Duodenal mucosa (tissue), 2 donors: ENCODE data around the gene FDX1.

Experiments
- H3K27ac ChIP-seq: one replicate; pipeline ENCODE4 v1.7.0; 2013; ENCODE audit warnings: low read depth, low read length
- H3K27me3 ChIP-seq, 2 donors: one replicate each; pipeline ENCODE4 v1.7.0; 2013; ENCODE audit warnings: low read length in 2 of 2, control low read depth in 1 of 2; ENCODE audit not compliant: insufficient read depth in 2 of 2, control insufficient read depth in 1 of 2
- H3K36me3 ChIP-seq, 2 donors: one replicate each; pipeline ENCODE4 v1.7.0; 2013; ENCODE audit warnings: low read length in 2 of 2, control low read depth in 1 of 2; ENCODE audit not compliant: insufficient read depth in 2 of 2, control insufficient read depth in 1 of 2
- H3K4me1 ChIP-seq, 2 donors: one replicate each; pipeline ENCODE4 v1.7.0; 2013; ENCODE audit warnings: low read length in 2 of 2, control low read depth in 1 of 2; ENCODE audit not compliant: insufficient read depth in 2 of 2, control insufficient read depth in 1 of 2
- H3K4me3 ChIP-seq, 2 donors: one replicate each; pipeline ENCODE4 v1.7.0; 2013; ENCODE audit warnings: low read length in 2 of 2, low read depth in 1 of 2
- H3K9ac ChIP-seq, 2 donors: one replicate each; pipeline ENCODE4 v1.7.0; 2013; ENCODE audit warnings: low read length in 2 of 2, low read depth in 1 of 2
- H3K9me3 ChIP-seq, 2 donors: one replicate each; pipeline ENCODE4 v1.7.0; 2013; ENCODE audit warnings: low read length in 2 of 2, control low read depth in 1 of 2; ENCODE audit not compliant: control insufficient read depth in 1 of 2

FDX1 gene

GRCh38 chr11:110446594-110446993, 16.8 kb downstream of the FDX1 start:
- Histone ChIP-seq H3K4me1 (no peaks in the 10 kb centered on the region), H3K9me3 (no peaks in the 10 kb centered on the region), H3K27me3 (no peaks in the 10 kb centered on the region), H3K4me3 (no peak overlapping the region), H3K36me3 (peaks cover 0 to 6% of the 10 kb centered on the region in 2 donors), H3K9ac (no peak overlapping the region), H3K27ac (no peak overlapping the region)

DNA sequence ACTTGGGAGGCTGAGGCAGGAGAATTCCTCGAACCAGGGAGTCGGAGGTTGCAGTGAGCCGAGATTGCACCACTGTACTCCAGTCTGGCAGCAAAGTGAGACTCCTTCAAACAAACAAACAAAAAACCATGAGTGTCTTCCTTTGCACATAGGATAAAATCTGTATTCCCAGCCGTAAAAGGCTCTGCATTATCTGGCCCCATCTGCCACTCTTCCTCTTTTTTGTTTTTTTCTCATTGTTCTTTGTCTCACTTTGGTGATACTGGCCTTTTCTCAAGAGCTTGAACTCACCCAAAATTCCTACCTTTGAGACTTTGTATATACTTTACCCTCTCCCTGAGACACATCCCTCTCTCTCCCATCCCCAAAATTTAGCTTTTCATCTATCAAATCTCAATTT, 17.6 kb downstream of the FDX1 start:
- no peaks in the 10 kb centered on the region for H3K9me3 ChIP-seq
- H3K9ac ChIP-seq: no peak overlapping the region
- no peaks in the 10 kb centered on the region for H3K4me1 ChIP-seq
- H3K36me3 ChIP-seq: peaks cover 0 to 6% of the 10 kb centered on the region in 2 donors
- no peak overlapping the region for H3K27ac ChIP-seq
- H3K4me3 ChIP-seq: no peak overlapping the region
- no peaks in the 10 kb centered on the region for H3K27me3 ChIP-seq

DNA sequence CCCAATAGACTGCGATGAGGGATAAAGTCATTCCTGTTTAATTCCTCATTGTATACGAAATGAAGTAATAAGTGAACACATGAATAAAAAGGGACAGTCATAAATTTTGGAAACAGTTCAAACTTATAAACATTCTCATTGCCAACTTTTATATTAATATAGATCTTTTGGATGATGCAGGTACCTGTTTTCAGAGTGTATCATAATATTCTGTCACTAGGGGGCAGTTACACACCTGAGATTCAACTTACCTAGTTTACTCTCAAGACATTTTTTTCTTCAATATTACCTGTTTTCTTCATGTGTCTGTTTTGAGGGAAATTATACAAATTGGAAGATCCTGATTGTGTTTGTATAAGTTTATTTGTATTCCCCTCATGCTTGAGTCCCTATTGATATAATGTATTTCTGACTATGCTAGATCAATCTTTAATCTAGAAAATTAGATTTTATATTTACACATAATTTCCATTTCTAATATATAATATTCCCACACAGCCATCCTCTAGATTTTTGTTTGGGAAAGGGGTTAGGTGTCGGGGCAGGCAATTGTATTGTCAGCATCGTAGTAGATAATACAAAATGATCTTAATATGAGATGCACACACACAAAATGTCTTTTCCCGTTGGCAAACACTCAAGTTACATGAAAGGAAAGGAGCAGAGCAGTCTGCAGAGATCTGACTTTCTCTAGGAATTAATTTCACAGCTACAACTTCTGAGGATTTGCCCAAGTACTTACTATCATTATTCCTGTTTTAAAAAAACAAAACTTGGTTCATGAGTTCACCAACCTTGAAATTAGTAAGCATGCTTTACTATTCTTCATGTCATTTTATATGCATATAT, 18.4 kb downstream of the FDX1 start:
- Histone ChIP-seq H3K9ac (no peak overlapping the region), H3K36me3 (peaks cover 0 to 6% of the 10 kb centered on the region in 2 donors), H3K27ac (no peak overlapping the region), H3K27me3 (no peaks in the 10 kb centered on the region), H3K4me1 (no peaks in the 10 kb centered on the region), H3K9me3 (no peaks in the 10 kb centered on the region), H3K4me3 (no peak overlapping the region)

GRCh38 chr11:110450246-110450645, 20.5 kb downstream of the FDX1 start:
- Histone ChIP-seq H3K9ac (no peak overlapping the region), H3K4me1 (no peaks in the 10 kb centered on the region)

DNA sequence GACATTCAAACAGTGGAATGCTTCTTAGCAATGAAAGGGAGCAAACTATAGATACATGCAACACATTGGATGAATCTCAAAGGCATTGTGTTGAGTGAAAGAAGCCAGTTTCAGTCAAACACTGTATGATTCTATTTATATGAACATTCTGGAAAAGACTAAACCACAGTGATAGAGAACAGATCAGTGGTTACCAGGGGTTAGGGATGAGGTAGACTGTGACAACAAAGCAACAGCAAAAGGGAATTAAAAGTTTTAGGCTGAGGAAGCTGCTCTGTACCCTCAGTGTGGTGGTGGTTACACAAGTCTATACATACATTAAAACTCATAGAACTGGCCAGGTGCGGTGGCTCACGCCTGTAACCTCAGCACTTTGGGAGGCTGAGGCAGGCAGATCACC, 23.0 kb downstream of the FDX1 start:
- no peaks in the 10 kb centered on the region for H3K4me1 ChIP-seq
- H3K9me3 ChIP-seq: no peaks in the 10 kb centered on the region
- no peak overlapping the region for H3K27ac ChIP-seq
- H3K36me3 ChIP-seq: peaks cover 0 to 4% of the 10 kb centered on the region in 2 donors
- H3K4me3 ChIP-seq: no peak overlapping the region
- H3K9ac ChIP-seq: no peak overlapping the region
- H3K27me3 ChIP-seq: no peaks in the 10 kb centered on the region

More at GRCh38 chr11:110450246-110450645, 20.5 kb downstream of the FDX1 start:
- Histone ChIP-seq H3K27ac (no peak overlapping the region), H3K9me3 (no peaks in the 10 kb centered on the region), H3K27me3 (no peaks in the 10 kb centered on the region), H3K4me3 (no peak overlapping the region), H3K36me3 (peaks cover 0 to 6% of the 10 kb centered on the region in 2 donors)

- no peaks in the 10 kb centered on the region for H3K4me1 ChIP-seq
- peaks cover under 1 to 5% of the 10 kb centered on the region in 2 donors for H3K36me3 ChIP-seq
- no peak overlapping the region for H3K4me3 ChIP-seq
- no peaks in the 10 kb centered on the region for H3K9me3 ChIP-seq
- H3K27ac ChIP-seq: no peak overlapping the region
- H3K9ac ChIP-seq: no peak overlapping the region
- H3K27me3 ChIP-seq: no peaks in the 10 kb centered on the region
These were observed 24.1 kb downstream of the FDX1 start for GRCh38 chr11:110453684-110454354.

- peaks cover 9 to 13% of the 10 kb centered on the region in 2 donors for H3K36me3 ChIP-seq
- no peak overlapping the region for H3K27ac ChIP-seq
- no peaks in the 10 kb centered on the region for H3K27me3 ChIP-seq
- H3K4me1 ChIP-seq: no peaks in the 10 kb centered on the region
- H3K4me3 ChIP-seq: no peak overlapping the region
- H3K9me3 ChIP-seq: no peaks in the 10 kb centered on the region
- H3K9ac ChIP-seq: no peak overlapping the region
These were observed 24.9 kb downstream of the FDX1 start for GRCh38 chr11:110454609-110455008.

DNA sequence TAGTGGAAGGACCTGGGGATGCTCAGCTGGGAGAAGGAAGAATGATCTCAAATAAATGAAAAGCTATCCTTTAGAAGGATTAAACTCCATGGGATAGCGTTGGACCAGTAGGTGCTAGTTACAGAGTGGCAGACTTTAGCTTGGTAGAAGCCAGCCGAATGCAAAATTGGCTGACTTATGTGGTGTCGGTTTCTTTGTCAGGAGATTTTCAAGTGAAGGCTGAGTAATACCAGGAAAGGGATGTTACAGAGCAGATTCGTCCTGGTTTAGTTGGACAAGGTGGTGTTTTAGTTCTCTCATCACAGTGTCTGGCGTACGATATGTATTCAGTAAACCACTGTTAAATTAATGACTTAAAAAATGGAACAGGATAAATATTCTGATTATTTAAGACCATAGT, 26.0 kb downstream of the FDX1 start:
- Histone ChIP-seq H3K36me3 (peaks cover 12 to 23% of the 10 kb centered on the region in 2 donors), H3K27me3 (no peaks in the 10 kb centered on the region), H3K27ac (no peak overlapping the region), H3K9me3 (no peaks in the 10 kb centered on the region), H3K9ac (no peak overlapping the region), H3K4me3 (no peak overlapping the region), H3K4me1 (no peaks in the 10 kb centered on the region)

DNA sequence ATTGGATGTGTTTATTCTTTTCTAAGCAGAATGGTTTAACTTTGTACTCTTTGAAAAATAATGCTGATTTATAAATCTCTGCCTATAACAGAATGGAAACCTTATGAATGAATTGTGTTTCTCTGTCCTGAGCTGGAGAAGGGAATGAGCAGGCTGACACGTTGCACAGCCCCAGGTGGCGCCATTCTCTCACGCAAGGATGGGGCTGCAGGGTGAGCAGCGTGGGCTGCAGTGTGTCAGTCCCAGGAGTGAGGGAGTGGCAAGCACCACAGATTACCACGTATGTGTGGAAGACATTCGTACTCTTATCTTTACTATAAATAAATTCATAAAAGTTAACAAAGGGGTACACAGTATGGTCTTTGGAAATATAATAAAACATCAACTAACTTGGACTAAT, 33.4 kb downstream of the FDX1 start:
- H3K9me3 ChIP-seq: no peaks in the 10 kb centered on the region
- H3K4me3 ChIP-seq: no peak overlapping the region
- H3K9ac ChIP-seq: no peak overlapping the region
- H3K27me3 ChIP-seq: no peaks in the 10 kb centered on the region
- H3K27ac ChIP-seq: no peak overlapping the region
- no peaks in the 10 kb centered on the region for H3K4me1 ChIP-seq
- H3K36me3 ChIP-seq: peaks cover 16 to 35% of the 10 kb centered on the region in 2 donors

- Histone ChIP-seq H3K27ac (no peak overlapping the region), H3K9ac (no peak overlapping the region), H3K36me3 (peaks cover 4 to 21% of the 10 kb centered on the region in 2 donors), H3K4me1 (no peaks in the 10 kb centered on the region), H3K4me3 (no peak overlapping the region), H3K9me3 (no peaks in the 10 kb centered on the region), H3K27me3 (no peaks in the 10 kb centered on the region)
These were observed 35.5 kb downstream of the FDX1 start for GRCh38 chr11:110465231-110465630.
